ENCODE results near the gene TPH2. TPM values are rescaled to one million over a fixed set of nuclear protein-coding genes. Genes with fewer than 3 reads are reported as not detected.

Gene TPH2
- total and polyA plus RNA-seq, 9 of the 15 experiments (the other 6 are each of a cell fraction or from before 2014, with no cell fraction given) = 0.06 to 0.28 (median 0.14) TPM; not detected in 4

DNA sequence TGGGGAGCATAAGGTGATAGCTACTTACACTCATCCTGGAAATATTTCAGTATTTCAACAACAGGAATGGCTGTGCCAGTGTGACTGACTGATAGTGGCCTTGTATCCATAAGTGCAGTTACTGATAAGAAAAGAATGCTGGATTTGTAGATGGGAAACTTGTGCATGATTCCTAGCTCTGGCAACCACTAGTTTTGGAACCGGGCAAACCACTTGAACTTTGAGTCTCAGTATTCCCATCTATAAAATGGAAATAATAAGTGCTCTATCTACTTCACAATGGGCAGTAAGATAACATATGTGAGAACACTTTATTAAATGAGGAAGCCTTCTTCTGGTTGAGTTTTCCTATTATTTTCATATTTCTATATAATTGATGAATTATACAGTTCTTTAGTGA, 77.2 kb downstream of the TPH2 start (continued):
- TF ChIP-seq, protein P1, sequence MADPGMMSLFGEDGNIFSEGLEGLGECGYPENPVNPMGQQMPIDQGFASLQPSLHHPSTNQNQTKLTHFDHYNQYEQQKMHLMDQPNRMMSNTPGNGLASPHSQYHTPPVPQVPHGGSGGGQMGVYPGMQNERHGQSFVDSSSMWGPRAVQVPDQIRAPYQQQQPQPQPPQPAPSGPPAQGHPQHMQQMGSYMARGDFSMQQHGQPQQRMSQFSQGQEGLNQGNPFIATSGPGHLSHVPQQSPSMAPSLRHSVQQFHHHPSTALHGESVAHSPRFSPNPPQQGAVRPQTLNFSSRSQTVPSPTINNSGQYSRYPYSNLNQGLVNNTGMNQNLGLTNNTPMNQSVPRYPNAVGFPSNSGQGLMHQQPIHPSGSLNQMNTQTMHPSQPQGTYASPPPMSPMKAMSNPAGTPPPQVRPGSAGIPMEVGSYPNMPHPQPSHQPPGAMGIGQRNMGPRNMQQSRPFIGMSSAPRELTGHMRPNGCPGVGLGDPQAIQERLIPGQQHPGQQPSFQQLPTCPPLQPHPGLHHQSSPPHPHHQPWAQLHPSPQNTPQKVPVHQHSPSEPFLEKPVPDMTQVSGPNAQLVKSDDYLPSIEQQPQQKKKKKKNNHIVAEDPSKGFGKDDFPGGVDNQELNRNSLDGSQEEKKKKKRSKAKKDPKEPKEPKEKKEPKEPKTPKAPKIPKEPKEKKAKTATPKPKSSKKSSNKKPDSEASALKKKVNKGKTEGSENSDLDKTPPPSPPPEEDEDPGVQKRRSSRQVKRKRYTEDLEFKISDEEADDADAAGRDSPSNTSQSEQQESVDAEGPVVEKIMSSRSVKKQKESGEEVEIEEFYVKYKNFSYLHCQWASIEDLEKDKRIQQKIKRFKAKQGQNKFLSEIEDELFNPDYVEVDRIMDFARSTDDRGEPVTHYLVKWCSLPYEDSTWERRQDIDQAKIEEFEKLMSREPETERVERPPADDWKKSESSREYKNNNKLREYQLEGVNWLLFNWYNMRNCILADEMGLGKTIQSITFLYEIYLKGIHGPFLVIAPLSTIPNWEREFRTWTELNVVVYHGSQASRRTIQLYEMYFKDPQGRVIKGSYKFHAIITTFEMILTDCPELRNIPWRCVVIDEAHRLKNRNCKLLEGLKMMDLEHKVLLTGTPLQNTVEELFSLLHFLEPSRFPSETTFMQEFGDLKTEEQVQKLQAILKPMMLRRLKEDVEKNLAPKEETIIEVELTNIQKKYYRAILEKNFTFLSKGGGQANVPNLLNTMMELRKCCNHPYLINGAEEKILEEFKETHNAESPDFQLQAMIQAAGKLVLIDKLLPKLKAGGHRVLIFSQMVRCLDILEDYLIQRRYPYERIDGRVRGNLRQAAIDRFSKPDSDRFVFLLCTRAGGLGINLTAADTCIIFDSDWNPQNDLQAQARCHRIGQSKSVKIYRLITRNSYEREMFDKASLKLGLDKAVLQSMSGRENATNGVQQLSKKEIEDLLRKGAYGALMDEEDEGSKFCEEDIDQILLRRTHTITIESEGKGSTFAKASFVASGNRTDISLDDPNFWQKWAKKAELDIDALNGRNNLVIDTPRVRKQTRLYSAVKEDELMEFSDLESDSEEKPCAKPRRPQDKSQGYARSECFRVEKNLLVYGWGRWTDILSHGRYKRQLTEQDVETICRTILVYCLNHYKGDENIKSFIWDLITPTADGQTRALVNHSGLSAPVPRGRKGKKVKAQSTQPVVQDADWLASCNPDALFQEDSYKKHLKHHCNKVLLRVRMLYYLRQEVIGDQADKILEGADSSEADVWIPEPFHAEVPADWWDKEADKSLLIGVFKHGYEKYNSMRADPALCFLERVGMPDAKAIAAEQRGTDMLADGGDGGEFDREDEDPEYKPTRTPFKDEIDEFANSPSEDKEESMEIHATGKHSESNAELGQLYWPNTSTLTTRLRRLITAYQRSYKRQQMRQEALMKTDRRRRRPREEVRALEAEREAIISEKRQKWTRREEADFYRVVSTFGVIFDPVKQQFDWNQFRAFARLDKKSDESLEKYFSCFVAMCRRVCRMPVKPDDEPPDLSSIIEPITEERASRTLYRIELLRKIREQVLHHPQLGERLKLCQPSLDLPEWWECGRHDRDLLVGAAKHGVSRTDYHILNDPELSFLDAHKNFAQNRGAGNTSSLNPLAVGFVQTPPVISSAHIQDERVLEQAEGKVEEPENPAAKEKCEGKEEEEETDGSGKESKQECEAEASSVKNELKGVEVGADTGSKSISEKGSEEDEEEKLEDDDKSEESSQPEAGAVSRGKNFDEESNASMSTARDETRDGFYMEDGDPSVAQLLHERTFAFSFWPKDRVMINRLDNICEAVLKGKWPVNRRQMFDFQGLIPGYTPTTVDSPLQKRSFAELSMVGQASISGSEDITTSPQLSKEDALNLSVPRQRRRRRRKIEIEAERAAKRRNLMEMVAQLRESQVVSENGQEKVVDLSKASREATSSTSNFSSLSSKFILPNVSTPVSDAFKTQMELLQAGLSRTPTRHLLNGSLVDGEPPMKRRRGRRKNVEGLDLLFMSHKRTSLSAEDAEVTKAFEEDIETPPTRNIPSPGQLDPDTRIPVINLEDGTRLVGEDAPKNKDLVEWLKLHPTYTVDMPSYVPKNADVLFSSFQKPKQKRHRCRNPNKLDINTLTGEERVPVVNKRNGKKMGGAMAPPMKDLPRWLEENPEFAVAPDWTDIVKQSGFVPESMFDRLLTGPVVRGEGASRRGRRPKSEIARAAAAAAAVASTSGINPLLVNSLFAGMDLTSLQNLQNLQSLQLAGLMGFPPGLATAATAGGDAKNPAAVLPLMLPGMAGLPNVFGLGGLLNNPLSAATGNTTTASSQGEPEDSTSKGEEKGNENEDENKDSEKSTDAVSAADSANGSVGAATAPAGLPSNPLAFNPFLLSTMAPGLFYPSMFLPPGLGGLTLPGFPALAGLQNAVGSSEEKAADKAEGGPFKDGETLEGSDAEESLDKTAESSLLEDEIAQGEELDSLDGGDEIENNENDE (IDR thresholded peaks at IDR 0.05; ENCODE audit: low read depth, low read length) = no peak
- peak; percentile 75 for TF ChIP-seq RBM25 (IDR thresholded peaks at IDR 0.05; ENCODE audit: low read depth, low read length, severe bottlenecking)
- no peak for TF ChIP-seq SREBF1 (IDR thresholded peaks at IDR 0.05; ENCODE audit: borderline replicate concordance, low read depth, low read length)
- no peak for TF ChIP-seq MTA3 (IDR thresholded peaks at IDR 0.05; ENCODE audit: borderline replicate concordance)
- TF ChIP-seq LARP7 (IDR thresholded peaks at IDR 0.05) = no peak
- TF ChIP-seq, protein P2, sequence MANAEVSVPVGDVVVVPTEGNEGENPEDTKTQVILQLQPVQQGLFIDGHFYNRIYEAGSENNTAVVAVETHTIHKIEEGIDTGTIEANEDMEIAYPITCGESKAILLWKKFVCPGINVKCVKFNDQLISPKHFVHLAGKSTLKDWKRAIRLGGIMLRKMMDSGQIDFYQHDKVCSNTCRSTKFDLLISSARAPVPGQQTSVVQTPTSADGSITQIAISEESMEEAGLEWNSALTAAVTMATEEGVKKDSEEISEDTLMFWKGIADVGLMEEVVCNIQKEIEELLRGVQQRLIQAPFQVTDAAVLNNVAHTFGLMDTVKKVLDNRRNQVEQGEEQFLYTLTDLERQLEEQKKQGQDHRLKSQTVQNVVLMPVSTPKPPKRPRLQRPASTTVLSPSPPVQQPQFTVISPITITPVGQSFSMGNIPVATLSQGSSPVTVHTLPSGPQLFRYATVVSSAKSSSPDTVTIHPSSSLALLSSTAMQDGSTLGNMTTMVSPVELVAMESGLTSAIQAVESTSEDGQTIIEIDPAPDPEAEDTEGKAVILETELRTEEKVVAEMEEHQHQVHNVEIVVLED (CRISPR knock-in tag; IDR thresholded peaks at IDR 0.05) = no peak

Measured in K562 (cell line).